HG03439 (cell line): Measurements from ENCODE around the gene UBE2Z.

Experiments
- ATAC-seq: cut with Tn5 transposase; IDR thresholded peaks from one replicate; pipeline ENCODE4 v1.9.1; 2021; ENCODE audit warnings: mild to moderate bottlenecking, moderate library complexity; ENCODE audit not compliant: unreplicated experiment

UBE2Z gene

DNA sequence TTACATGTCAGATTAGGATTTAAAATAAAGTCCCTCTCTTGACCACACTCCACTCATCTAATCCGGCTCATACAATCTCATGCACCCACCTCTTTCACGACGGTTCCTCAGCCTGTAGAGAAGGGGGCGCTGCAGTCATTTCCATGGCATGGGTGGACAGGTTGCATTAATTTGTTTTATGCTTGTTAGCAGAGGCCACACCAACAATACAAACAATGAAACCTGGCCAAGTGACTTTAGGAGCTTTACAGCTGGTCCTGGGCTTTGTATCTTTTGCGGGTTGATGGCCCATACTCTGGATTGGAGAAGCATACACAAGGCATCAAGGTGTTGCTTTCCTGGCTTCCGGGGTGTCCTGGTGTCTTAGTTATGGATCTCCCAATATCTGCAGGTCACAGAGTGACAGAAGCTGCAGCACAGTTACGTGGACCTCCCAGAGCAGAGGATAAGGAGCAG is 46.1 kb downstream of the UBE2Z start:
- no peak for ATAC-seq

DNA sequence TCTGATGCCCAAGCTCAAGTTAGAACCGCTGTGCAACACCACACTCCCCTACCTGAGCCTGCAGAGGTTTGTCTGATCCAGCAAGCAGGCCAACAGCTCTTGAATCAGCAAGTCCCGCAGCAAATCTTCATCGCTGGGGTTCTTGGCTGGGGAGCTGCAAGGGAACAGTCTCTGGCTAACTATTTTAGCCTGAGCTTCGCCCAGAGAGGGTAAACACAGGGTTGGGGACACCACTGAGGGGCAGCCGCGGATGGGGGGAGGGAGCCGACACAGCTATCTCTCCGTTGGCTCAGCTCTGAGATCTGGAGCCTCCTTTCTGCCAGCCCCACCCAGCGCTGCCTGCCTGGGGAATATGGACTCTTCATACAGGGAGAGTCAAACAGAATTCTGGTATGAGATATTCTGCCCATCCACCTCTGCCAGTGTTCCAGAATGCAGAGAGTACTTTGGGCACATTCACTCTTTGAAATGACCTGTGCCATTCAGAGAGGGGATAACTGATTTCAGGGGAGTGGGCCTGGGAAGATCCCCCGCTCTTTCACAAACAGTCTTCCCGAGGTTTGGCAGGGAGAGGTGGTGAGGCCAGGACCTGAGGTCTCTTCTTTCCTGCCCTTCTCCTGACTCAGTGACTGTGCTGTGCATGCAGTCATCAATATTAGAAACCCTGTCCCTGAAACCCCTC is 52.8 kb downstream of the UBE2Z start:
- no peak for ATAC-seq

DNA sequence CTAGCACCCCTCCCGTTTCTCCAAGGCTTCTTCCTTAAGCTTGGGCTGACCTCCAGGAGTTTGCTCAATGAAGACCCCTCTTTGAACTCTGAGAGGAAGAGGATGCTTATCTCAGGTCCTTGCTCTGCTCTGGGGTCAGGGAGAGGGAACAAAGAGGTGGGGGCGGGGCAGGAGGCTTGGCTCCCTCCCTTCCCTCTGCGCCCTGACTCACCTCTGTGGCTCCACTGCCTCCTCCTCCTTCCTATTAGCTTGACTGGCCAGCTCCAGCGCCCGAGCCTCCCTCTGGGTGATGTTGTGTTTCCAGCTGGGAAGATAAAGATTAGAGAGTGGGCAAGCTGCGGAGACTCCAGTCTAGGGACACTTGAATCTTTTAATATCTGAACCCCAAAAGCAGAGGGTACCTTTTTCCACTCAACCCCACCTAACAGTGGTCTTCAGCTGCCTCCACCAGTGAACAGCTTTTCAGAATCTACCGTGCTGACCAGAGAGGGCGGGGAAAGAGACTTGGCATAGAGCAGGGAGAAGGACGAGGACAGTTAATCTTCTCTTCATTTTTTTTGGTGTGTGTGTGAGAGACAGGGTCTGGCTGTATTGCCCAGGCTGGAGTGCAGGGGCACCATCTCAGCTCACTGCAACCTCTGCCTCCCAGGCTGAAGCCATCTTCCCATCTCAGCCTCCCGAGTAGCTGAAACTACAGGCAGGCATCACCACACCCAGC is 53.5 kb downstream of the UBE2Z start:
- ATAC-seq, result no peak

DNA sequence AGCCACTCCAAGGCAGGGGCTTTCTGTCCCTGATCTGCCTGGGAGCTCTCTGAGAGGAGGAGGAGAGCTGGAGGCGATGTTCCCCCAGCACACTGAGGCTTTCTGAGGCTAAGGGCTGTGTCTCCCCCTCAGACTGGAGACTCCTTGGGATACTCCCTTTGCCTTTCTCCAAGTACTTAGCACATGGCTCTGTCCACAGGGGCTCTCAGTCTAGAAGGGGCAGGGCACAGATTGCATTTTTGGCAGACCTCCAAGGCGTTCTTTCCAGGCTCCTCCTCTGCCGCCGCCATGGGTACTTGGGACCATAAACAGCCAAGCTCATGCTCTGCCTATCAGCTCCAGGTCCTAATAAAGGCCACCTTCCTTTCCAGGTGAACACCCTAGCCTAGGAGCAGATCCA is 62.0 kb downstream of the UBE2Z start:
- ATAC-seq, result no peak

DNA sequence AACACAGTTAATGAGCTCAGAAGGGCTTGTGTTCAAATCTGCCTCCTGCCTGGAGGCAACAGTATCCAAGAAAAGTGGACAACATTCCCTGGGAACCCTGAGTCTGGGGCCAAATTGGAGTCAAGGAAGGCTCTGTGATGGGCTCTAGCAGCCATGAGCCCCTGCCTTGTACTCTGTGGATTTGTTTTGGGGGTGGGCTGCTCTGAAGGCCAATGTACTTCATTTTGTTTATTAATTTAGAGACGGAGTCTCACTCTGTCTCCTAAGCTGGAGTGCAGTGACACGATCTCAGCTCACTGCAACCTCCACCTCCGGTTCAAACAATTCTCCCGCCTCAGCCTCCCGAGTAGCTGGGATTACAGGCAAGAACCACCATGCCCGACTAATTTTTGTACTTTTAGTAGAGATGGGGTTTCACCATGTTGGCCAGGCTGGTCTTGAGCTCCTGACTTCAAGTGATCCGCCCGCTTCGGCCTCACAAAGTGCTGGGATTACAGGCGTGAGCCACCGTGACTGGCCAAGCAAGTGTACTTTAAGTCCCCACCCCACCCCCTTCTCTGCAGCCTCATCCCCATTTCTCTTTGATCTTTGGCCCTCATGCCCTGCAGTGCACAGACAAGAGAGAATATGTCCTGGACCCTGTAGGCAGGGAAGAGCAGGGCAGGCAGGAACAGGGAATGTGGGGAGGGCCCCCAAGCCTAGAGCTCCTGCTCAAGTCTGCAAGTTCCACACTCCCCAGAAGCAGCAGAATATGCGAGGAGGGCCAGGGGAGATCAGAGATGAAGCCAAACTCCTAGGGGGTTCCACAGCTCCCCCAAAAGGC is 62.9 kb downstream of the UBE2Z start:
- ATAC-seq, result no peak

DNA sequence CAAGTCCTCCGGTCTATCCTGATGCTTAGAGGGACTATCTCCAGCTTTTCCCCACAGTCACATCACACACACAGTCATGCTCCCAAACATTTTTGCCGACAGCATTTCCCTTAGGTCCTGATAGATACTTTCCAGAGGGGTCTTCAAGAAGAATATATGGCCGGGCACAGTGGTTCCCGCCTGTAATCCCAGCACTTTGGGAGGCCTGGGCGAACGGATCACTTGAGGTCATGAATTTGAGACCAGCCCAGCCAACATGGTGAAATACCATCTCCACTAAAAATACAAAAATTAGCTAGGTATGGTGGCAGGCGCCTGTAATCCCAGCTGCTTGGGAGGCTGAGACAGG is 64.5 kb downstream of the UBE2Z start:
- ATAC-seq, result no peak

DNA sequence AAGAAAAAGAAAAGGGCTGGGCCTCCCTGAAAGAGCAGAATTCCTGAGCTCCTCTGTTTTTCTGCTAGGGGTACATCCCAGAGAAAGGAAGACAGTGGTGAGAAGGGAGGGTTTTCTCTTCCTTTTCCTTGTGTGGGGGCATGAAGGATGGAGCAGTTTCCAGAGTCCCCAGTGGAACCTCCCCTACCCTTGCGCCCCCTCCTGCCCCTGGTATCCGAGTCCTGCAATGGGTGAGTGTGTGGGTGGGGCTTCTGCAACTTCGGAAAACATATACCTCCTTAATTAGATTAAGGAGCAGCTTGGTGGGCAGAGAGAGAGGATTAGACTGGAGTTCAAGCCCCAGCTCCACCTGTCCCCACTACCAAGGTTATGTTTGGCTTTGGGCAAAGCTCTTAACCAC is 65.6 kb downstream of the UBE2Z start:
- ATAC-seq, result no peak
